Epidermal melanocyte (primary cell): Measurements from ENCODE around the gene PRDM15.

Experiments
- DNase-seq: peaks from one replicate; pipeline ENCODE4 v3.0.0; 2011; ENCODE audit warnings: low spot score; ENCODE audit not compliant: insufficient read length

PRDM15 gene

GRCh38 chr21:41865002-41865777 lies 14.0 kb downstream of the PRDM15 start:
- no peak for DNase-seq

GRCh38 chr21:41864311-41865001 lies 14.7 kb downstream of the PRDM15 start:
- DNase-seq, result no peak

GRCh38 chr21:41863439-41863740 lies 15.8 kb downstream of the PRDM15 start:
- DNase-seq, result no peak

DNA sequence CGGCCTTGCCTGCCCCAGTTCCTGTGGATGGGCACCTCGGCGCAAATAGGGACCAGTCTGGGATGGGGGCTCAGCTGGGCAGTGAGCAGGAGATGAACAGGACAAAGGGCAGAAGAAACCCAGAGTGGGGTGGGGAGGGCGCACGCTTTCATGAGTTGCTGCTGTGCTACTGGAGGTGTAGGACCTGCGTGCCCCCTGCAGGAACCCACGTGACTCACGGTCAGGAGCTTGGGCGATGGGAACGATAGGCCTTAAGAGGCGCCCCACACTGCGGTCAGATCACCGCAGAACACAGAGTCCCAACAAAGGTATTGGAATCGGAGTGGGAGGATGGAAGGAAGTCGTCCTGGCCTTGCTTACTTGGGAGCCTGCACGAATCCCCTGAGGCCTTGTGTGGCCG lies 17.2 kb downstream of the PRDM15 start:
- no peak for DNase-seq

DNA sequence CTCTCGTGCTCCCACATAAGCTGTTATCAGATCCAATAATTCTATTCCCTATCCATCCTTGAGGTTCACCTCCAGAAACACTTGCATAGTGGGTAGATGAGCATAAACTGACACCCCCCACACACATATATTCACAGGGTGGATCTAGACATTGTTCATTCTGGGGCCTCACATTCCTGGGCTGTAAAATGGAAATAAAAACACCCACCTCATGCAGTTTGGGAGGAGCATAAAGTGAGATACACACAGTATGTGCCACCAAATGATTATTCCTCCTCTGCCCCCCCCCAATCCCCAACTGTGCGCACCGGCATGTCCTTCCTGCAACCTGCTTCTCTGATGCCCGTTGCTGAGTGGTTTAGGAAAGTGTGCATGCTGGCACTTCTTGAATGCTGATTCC lies 17.9 kb downstream of the PRDM15 start:
- DNase-seq, result no peak

- DNase-seq, result no peak
Observed at GRCh38 chr21:41859297-41859980, 19.7 kb downstream of the PRDM15 start.

DNA sequence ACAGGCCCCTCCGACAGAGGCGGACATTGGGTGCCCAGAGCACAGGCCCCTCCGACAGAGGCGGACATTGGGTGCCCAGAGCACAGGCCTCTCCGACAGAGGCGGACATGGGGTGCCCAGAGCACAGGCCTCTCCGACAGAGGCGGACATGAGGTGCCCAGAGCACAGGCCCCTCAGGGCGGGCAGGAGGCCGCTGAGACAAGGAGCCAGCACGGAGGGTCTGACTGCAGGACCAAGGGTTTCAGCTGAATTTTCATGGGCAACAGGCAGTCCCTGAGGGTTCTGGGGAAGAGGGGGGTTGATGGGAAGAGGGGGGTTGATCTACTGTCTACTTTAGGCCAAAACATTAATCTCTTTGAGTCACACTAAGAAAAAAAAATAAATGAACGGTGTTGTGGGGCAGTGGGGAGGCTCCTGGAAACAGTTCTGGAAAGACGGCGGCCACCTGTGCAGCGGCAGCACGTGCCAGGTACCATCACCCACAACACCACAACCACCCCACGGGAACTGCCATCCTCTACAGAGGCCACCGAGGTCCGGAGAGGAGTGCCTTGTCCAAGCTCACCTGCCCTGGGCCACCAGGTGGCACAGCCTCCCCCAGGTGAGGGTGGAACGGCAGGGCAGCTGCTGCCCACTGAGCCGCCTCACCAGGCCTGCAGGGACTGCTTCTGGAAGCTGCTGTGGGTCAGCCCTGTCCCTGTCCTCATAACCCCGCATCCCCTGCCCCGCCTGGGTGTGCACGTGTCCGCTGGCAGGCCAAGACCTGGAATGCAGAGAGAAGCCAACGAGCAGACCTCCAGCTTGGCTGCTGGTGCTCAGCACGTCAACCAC lies 20.5 kb downstream of the PRDM15 start:
- DNase-seq, result no peak

GRCh38 chr21:41857771-41858300 lies 21.3 kb downstream of the PRDM15 start:
- DNase-seq, result no peak

GRCh38 chr21:41856572-41856971 lies 22.6 kb downstream of the PRDM15 start:
- no peak for DNase-seq

- DNase-seq, result no peak
Observed at GRCh38 chr21:41854426-41854995, 24.6 kb downstream of the PRDM15 start.

DNA sequence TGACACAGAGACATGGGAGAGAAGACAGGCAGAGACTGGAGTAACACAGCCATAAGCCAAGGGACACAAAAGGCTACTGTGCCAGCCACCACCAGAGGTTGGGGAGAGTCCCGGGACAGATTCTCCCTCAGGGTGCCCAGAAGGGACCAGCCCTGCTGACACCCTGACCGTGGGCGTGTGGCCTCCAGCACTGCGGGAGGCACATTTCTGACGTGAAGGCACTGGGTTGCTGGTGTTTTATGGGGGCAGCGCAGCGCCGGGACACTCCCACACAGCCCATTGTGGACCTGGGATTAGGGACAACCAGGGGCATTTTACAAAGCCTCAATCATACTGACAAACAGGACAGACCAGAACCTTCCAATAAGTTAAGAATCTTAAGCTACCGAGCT lies 26.2 kb downstream of the PRDM15 start:
- DNase-seq, result no peak

DNA sequence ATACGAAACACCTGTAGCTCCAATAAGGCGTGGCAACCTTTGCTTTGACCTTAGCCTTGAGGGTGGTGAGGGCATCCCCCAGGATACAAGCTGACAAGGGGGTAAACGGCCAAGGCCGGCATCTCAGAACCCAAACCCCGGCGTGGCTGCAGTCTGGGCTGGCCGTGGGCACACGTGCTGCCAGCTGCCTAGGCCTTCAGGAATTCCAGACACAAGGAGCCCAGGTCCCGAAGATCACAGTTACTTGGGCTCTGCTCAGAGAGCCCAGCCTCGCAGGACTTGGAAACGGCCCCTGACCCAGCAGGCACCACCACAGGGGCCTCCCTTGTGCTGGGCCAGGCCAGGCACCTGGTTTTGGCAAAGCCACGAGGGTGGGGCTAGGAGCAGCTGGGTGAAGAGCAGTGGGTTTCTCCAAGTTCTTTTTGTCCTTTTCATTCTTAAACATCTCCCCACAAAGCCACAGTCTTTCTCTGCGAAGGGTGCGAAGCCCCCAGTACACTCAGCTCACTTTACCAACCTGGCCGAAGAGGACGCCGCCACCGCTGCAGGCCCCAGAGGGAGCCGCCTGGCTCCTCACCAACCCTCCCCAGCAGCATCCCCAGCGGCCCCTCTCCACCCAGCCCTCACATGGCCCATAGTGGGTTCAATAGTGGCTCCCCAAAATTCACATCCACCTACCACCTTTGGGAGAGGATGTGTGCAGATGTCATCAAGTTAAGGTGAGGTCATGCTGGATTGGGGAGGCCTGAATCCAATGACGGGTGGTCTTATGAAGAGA lies 26.8 kb downstream of the PRDM15 start:
- no peak for DNase-seq

- no peak for DNase-seq
Observed at GRCh38 chr21:41851090-41851790, 27.9 kb downstream of the PRDM15 start.

- DNase-seq, result no peak
Observed at GRCh38 chr21:41850085-41850484, 29.1 kb downstream of the PRDM15 start.

- no peak for DNase-seq
Observed at GRCh38 chr21:41848958-41849580, 30.1 kb downstream of the PRDM15 start.

GRCh38 chr21:41848533-41848932 lies 30.6 kb downstream of the PRDM15 start:
- DNase-seq, result no peak

- DNase-seq, result peak; percentile 36
Observed at GRCh38 chr21:41847066-41847804, 31.9 kb downstream of the PRDM15 start.

DNA sequence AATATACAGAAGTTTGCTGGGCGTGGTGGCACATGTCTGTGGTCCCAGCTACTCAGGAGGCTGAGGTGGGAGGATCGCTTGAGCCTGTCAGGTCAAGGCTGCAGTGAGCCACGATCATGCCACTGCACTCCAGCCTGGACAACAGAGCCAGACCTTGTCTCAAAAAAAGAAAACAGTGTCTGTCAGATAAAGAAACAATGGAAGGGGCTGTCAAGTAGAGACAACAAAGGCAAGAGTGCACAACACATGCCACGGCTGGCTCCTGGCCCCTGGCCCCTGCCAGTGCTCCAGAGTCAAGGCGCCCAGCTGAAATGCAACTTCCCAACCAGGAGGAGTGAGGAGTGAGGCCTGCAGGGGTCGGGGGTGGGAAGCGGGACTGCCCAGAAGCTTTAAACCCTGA lies 32.6 kb downstream of the PRDM15 start:
- DNase-seq, result no peak

- no peak for DNase-seq
Observed at GRCh38 chr21:41846033-41846317, 33.2 kb downstream of the PRDM15 start.
